GM19328 (cell line): ENCODE results near the gene WNT7B.

Source experiments
- ATAC-seq: cut with Tn5 transposase; IDR thresholded peaks from one replicate; pipeline ENCODE4 v1.9.1; 2021; ENCODE audit warnings: mild to moderate bottlenecking, moderate library complexity; ENCODE audit not compliant: unreplicated experiment

Gene WNT7B

DNA sequence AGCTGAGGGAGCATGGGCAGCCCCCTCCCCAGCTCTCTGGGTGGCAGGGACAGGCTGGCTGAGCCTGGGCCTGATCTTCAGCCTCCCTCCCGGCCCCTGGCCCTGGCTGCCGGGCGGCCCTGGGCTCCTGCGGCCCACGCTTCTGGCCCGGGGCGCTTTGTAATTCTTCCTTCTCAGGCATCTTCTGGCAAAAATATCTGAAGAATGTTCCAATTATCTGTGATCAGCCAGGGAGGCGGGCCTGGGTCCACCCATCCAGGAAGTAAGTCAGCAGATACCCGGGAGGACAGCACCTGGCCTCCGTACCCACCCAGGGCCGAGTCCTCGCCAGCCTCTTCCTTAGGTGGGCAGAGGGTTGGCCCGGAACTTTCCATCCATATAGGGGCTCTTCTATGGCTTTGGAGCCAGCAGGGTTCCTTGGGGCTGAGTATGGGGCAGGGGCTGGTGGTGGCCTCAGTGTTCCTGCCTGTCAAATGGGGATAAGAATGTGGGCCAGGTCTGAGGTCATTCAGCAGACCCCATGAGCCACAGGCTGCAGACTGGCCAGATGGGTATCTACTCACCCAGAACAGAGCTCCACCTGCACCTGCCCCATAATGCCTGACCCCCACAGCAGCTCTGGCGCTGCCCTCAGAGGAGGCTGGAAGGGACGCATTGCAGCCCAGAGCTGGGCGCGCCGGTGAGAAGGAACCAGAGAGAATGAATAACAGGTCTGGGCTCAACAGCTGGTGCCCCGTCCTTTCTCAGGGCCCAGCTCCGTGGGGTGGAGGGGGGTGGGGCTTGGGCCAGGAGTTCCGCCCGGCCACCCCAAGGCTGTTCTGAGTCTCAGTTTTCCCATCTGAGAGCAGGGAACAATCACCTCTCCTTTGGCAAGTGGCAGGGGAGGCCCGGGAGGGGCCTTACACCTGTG, 16.2 kb downstream of the WNT7B start:
- no peak for ATAC-seq

DNA sequence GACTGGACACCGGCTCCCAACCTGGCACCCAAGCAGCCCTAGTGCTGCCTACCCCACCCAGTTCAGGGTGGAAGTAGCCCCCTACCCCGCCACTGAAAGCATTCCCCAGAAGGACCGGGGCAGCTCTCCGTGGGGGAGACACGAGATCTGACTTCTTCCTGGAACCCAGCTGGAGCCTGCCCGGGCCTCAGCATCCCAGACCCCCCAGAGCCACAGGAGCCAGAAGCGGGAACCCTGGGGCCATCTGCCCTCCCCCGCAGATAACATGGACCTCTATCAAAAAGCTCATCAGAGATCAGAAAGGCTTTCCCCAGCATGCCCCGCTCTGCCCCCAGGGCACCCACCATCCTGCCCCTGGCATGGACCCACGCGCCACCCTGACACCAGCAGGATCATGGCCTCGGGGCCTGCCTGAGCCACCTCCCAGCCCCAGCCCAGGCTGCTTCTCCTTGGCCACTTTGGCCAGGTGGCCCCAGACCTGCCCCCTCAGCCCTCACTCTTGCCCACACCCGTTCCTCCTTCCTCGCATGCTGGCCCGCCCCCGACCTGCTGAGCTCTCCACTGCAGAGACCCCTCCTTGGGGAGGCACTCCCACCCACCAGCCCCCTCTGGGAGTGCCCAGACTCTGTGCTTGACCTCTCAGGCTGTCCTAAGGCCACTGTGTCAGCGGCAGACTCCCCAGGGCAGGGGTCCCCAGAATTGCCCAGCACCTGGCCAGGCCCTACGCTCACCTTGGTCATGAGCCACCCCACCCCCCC, 17.1 kb downstream of the WNT7B start:
- no peak for ATAC-seq

DNA sequence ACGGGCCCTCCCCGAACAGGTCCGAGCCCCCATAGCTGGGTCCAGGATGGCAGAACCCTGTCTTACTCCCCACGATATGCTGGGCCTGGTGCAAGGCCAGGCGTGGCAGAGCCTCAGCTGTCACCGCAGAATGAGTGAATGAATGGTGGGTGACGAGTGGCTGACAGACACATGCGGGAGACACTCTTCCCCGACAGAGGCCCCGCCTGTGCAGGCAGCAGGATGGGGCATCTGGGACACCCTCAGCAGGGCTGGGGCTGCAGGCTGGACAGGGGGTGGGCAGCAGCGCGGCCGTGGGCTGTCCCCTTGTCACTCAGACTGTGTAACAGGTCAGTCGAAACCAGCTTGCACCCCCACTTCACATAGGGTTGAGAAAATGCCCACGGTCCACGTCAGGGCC, 18.0 kb downstream of the WNT7B start:
- ATAC-seq, result no peak

DNA sequence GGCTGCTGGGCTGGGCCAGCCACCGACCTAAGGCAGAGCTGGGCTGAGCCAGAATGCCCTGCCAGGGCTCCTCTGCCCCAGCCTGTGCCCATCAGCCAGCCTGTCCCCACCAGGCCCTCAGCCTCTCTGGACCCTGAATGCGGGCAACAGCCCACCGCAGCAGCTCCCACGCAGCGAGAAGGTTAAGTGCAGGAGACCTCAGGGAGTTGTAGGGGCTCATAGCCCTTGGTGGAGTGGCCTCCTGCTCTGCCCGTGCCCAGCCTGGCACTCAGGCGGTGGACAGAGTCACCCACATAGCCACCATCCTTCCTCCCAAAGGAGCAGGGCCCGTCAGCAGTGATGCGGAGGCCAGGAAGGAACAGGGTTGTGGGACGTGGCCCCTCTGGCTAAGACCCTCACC, 19.1 kb downstream of the WNT7B start:
- no peak for ATAC-seq

DNA sequence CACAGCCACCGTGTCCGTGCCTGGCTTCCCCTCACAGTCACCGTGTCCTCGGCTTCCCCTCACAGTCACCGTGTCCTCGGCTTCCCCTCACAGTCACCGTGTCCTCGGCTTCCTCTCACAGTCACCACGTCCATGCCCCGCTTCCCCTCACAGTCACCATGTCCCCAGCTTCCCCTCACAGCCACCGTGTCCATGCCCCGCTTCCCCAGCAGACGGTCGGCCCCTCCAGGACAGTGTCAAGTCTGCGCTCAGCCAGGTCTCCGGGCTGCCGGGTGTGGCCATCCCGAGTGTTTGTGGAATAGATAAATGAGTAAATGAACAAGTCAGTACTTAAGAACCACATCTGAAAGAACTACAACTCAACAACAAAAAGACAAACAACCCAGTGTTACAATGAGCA, 23.8 kb downstream of the WNT7B start:
- ATAC-seq, result no peak

DNA sequence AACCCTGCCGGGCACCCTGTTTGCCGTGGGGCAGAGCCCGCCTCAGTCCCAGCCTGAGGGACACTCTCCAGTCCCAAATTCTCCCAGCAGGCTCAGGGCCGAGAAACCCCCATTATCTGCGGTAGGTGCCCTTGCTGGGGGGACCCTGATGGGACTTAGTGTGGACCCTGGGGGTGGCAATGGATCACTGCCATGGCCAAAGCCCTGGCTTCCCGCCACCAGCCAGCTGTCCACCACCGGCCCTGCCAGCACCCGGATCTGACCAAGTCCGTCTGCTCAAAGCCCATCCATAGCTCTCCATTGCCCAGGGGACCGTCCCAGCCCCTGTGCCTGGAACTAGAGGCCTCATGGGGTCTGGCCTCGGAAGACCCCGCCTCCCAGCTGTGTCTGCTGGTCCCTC, 24.4 kb downstream of the WNT7B start:
- no peak for ATAC-seq

DNA sequence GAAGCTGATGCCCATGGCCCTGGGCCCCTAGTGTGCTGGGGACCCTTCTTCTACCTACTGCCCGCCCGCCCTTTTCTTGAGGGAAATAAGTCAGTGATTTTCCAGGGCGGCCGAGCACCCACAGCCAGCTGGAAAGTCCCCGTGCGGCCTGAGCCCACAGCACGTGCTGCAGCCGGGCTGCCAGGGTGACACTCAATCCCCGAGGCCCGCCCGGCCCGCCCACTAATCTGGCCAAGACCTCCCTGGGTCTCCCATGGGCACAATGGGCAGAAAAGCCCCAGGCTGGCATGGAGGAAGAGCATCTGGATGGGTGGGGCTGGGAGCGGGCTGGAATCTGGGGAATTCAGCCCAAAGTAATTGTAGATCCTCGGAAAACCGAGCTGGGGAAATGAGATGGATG, 24.8 kb downstream of the WNT7B start:
- no peak for ATAC-seq

DNA sequence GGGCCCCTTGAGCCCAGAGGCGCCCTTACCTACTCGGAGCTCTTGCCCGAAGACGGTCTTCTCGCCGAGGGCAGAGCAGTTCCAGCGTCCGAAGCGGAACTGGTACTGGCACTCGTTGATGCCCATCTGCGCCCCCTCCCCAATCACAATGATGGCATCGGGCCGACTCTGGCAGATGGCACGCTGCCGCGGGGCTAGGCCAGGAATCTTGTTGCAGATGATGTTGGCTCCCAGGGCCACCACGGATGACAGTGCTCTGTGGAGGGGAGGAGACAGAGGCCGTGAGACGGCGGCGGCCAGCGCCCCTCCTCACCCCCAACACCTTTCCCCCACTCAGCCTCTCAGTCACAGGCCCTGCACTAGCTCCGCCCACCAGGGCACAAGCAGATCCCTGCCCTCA, 27.1 kb downstream of the WNT7B start:
- ATAC-seq, result no peak

DNA sequence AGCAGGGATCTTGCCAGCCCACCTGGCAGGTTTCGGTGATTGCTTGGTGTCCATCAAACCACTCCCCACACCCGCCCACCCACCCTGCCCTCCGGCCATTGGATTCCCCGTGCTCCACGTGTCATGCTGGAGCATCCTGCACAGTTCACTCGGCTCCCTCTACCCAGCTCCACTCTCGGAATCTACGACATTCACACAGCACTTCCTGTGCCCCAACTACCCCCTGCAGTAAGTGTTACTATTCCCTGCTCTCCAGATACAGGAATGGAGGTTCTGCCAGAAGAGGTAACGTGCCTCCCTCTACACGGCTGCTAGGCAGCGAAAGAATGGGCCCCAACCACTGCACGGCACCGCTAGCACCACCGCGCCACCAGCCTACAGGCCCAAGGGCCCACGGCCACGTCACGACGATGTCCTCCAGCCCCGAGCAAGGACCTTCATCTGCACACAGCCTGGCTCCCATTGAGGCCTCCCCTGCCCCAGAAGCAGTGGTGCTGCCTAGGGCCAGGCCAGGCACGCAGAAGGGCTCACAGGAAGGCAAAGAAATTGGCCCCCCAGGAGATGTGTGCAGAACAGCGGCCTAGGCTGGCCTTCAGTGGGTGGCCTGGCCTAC, 27.6 kb downstream of the WNT7B start:
- ATAC-seq, result no peak

DNA sequence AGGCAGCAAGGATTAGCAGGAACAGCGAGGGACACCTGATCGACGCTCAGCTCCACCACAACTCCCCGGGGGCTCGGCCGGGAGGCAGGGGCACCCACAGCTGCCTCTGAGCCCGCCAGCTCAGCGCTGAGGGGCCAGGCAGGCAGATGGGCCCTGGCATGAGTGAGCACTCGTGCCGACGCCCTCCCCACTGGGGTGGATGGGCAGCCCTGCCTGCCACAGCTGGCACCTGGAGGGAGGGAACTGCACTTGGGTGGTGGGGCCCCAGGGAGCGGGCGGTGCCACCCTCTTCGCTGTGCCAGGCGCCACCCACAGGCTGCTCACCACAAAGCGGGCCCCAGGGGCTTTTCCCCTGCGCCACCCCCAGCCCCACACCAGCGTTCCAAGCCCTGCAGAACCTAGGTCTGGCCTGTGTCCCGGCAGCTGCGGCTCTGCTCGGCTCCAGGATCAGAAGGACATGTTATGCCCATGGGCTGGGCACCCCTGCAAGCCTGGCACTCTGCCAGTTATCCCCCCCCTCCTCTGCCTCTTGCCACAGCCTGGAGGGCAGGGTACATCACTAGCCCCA, 28.8 kb downstream of the WNT7B start:
- no peak for ATAC-seq

DNA sequence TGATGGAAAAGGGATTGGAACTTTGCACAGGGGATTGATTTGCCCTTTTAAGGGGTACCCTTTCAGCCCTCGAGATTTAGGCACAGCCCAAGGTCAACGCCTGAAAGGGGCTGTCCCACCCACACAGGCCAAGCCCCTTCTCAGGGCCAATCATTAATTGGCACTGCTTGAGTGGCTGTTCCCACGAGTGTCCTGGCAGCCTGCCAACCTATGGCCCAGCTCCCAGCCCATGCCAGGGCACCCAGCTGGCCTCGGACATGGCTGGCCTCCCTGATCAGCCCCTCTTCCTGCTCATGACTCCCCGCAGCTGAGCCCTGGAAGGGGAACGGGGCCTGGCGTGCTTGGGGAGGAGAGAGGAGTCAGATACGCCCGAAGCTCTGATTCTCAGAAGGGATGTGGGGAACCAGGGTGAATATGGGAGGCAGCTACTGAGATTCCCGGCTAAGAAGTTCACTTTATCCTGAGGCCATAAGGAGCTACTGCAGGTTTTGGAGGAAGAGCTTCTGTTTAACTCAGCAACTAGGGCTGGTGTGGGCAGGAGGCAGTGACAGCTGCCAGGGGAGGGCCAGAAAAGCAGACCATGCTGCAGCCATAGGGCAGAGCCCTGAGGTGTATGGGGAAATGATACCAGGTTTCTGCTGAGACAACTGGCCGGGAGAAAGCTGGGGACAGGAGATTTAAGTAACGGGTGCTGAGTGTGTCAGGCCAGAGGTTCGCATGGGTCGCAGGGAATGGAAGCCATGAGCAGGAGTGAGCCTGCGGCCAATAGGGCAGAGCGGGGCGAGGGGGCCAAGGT, 30.0 kb downstream of the WNT7B start:
- ATAC-seq, result no peak

DNA sequence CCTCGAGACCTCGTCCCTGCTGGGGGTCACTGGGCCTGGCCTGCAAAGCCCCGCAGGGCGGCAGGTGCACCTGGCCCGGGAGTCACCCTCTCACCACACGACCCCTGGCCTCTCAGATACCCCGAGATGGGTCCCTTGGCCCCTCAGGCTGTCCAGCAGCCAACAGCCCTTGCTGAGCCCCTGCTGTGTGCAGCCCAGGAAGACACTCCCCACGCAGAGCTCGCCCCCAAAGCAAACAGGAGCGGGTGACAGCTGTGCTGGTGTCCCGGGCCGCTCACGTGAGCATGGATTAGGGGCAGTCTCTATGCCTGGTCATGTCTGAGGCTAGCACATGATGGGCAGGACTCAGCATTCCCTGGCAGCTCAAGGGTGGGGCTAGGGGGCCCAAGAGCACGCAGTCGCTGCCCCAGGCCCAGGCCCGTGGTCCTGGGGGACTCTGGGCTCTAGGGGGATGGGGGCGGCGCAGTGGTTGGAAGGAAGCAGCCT, 31.3 kb downstream of the WNT7B start:
- no peak for ATAC-seq

DNA sequence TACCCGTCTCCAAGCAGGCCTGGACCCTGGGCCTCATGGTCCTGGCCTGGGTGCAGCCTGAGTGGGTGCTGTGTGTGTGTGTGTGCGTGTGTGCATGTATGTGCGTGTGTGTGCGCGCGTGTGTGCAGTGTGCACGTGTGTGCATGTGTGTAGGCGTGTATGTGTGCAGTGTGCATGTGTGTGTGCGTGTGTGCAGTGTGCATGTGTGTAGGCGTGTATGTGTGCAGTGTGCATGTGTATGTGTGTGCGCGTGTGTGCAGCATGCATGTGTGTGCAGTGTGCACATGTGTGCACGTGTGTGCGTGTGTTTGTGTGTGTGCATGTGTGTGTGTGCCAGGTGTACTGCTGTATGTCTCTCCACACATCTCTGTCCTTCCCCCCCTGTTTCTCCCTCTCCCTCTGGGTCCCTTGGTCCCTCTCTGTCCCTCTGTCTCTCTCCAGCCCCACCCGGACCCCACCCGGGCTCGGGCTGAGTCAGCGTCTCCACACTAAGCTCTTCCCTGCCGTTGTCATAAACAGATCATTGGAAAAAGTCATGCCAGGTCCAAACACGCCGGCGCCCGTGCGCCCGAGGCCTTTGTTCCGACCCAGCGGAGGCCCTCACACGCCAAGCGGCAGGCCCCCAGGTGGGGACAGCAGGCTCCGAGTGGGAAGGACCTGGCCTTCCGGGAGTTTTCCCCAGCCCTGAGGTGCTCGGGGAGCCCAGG, 34.0 kb downstream of the WNT7B start:
- no peak for ATAC-seq

DNA sequence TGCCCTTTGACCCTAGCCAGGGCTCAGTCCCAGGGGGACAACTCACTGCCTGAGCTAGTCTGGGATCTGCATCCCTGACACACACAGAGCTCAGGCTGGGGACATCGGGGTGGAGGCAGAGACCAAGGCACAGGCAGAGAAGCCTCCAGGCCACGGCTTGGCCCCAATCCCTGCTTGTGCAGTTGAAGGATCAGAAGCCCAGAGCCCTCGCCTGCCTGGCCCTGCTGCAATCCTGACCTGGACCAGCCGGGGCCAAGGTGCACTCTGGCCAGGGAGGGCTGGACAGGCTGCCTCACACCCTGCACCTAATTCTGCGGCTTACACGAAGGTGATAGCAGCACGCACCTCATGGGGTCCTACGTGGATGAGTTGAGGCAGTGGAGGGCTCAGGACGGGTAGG, 34.6 kb downstream of the WNT7B start:
- ATAC-seq, result no peak

DNA sequence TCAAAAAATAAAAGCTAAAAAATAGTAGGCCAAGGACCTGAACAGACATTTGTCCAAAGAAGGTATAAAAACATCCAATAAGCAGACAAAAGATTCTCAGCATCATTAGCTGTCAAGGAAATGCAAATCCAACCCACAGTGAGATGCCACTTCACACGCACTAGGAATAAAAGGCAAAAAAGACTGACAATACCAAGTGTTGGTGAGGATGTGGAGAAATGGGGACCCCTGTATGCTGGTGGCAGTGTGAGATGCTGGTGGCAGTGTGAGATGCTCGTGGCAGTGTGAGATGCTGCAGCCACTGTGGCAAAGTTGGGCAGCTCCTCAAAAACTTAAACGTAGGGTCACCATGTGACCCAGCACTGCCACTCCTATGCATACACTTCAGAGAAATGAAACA, 38.0 kb downstream of the WNT7B start:
- no peak for ATAC-seq

DNA sequence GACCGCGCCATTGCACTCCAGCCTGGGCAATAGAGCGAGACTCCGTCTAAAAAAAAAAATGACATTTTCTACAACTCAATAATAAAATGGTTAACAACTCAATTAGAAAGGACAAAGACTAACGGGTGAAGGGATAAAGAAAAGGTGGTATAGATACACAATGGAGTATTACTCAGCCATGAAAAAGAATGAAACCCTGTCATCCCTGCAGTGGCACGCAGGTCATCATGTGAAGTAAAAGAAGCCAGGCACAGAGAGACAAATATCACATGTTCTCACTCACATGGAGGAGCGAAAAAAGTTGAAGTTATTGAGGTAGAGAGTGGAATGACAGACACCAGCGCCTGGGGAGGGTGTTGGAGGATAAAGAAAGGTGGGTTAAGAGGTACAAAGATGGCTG, 39.0 kb downstream of the WNT7B start:
- ATAC-seq, result no peak

DNA sequence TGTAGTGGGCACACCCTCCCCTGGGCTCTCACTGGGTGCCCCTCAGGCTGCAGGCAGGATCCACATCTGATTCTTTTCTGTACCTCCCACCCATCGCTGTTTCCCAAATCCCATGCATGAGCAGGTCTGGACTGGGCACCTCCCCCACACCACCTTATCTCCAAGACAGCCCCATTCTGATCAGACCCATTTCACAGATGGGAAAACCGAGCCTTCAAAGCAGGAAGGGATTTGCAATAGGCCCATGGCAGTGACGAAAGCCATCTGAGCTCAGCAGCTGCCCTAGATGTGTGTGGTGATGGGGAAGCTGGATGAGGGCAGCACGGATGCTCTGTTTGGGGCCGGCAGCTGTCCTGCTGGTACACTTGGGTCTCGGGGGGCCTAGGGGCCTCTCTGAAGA, 41.4 kb downstream of the WNT7B start:
- ATAC-seq, result no peak

DNA sequence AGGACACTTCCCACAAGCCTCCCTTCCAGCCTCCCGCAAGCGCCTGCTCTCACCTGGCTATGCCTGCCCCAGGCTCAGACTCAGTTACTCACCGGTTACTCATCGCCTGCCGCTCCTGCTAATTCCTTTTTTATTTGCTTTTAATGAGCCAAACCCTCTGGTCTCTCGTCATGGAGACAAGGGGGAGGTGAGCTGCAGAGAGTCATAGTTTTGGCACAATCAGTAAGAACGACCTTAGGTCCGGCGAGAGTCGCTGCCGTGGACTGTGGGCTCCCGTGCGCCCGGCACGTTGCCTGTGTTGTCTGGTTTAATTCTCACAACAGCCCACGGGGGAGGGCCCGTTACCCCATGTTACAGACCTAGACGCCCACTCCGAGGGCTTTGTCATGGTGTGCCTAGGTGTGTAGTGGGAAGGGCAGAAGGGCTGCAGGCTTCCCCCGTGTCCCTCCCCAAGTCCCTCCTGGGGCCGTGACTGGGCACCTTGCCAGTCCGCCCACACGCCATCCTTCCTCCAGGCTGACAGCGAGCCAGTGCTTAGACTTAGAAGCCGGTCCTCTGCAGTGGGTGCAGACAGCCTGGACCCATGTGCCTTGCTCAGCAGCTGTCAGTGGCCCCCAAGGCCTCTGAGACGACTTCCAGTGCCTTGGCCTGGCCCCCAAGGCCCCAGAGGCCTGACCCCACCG, 42.2 kb downstream of the WNT7B start:
- ATAC-seq, result no peak

DNA sequence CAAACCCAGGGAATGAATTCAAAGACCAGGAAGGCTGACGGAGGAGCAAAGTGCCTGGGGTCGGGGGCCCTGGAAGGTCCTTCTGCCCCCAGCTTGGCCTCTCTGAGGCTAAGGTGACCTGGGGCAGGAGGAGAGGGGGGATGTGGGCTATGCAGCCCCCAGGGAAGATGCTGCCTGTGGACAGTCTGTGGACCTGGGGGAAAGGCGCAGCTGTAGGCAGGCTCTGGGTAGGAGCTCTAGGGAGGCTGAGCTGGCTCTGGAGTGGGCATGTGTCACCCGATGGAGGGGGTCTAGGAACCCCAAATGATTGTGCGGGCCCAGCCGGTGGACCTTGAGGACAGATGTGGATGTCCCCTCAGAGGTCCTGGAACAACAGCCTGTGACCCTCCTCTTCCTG, 42.8 kb downstream of the WNT7B start:
- no peak for ATAC-seq
